Stimulated activated CD8-positive, alpha-beta memory T cell treated with anti-CD3 and anti-CD28 coated beads, Interleukin-7, amount 100 ng/mL, for 4 hours (primary cell): ENCODE results near the gene BTBD17.
A peak's percentile ranks its signal among the peaks of the same experiment; 100 is the strongest.

Experiments
- DNase-seq, 2 donors: peaks; one replicate each; pipeline ENCODE4 v3.0.0-alpha.2; 2020; ENCODE audit warnings: low read depth in 2 of 2

The BTBD17 gene

GRCh38 chr17:74335529-74336062, 26.1 kb downstream of the BTBD17 start:
- no peak for DNase-seq

GRCh38 chr17:74334393-74335039, 27.2 kb downstream of the BTBD17 start:
- DNase-seq, result no peak

GRCh38 chr17:74332763-74333283, 28.8 kb downstream of the BTBD17 start:
- no peak for DNase-seq

GRCh38 chr17:74332017-74332650, 29.5 kb downstream of the BTBD17 start:
- no peak for DNase-seq

- DNase-seq, result no peak
These were observed 31.2 kb downstream of the BTBD17 start for GRCh38 chr17:74330446-74330845.

- no peak for DNase-seq
These were observed 32.3 kb downstream of the BTBD17 start for GRCh38 chr17:74329378-74329777.

GRCh38 chr17:74328487-74328886, 33.2 kb downstream of the BTBD17 start:
- DNase-seq, result no peak

GRCh38 chr17:74326506-74326905, 35.2 kb downstream of the BTBD17 start:
- no peak for DNase-seq

GRCh38 chr17:74325743-74326379, 35.8 kb downstream of the BTBD17 start, which contains the start of gene KIF19:
Gene KIF19 (plus strand): TSS chr17:74326226. CDS start chr17:74326350, 124 bp downstream.
- peak; percentile 8 to 51 for DNase-seq

GRCh38 chr17:74325376-74325742, 36.3 kb downstream of the BTBD17 start:
- DNase-seq, result no peak

GRCh38 chr17:74324521-74324920, 37.1 kb downstream of the BTBD17 start:
- DNase-seq, result no peak

GRCh38 chr17:74318391-74318790, 43.3 kb downstream of the BTBD17 start:
- DNase-seq, result no peak

- DNase-seq, result no peak
These were observed 44.6 kb downstream of the BTBD17 start for GRCh38 chr17:74317071-74317470.

GRCh38 chr17:74316220-74316619, 45.4 kb downstream of the BTBD17 start:
- DNase-seq, result no peak

- no peak for DNase-seq
These were observed 46.8 kb downstream of the BTBD17 start for GRCh38 chr17:74314877-74315276.

- no peak for DNase-seq
These were observed 51.8 kb downstream of the BTBD17 start for GRCh38 chr17:74309902-74310301.

GRCh38 chr17:74307984-74308773, 53.5 kb downstream of the BTBD17 start:
- no peak for DNase-seq
